ENCODE results near the gene AMELX. TPM values are rescaled to one million over a fixed set of nuclear protein-coding genes. Genes with fewer than 3 reads are reported as not detected.

Gene AMELX
- total and polyA plus RNA-seq, 2 experiments from 2014 or later, result not detected

DNA sequence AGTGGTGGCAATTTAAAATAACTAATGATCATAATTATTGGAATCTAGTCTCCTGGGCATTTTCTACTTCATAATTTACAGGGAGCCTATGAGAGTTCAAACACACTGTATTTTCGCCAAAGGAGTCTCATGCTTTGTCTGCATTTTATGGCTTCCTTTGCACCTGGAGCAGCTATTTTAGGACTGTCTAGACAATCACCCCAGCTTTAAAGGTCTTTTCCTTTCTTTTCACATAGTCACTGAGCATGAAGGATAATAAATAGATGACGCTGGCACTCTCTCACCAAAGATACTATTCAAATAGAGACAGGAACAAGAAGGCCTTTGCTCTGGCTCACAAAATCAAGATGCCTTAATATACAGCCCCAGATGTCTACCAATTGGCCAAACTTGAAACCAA, 43.0 kb downstream of the AMELX start:
- 94 to 100% methylated on average over 2 of the region's 2 CpGs for WGBS, 2 experiments (ENCODE audit: low coverage in 1 of 2, low lambda C conversion rate in 2 of 2, missing lambda C conversion rate in 2 of 2)
- H3K4me1 ChIP-seq (ENCODE audit: insufficient read depth), result peaks cover 2% of the 10 kb centered on the region; the same call in 1 of the 2 replicates
- TF ChIP-seq EZH2phosphoT487 (IDR thresholded peaks at IDR 0.05; ENCODE audit: insufficient read depth, low read depth) (no peak), EZH2 (IDR thresholded peaks at IDR 0.05; ENCODE audit: insufficient read depth, poor library complexity, severe bottlenecking) (no peak)
- no peak overlapping the region for H3K27ac ChIP-seq
- H3K9me3 ChIP-seq (ENCODE audit: low read depth), result no peaks in the 10 kb centered on the region
- H3F3A ChIP-seq (ENCODE audit: insufficient read depth), result no peaks in the 10 kb centered on the region
- H2AFZ ChIP-seq, result no peak overlapping the region
- H3K79me2 ChIP-seq (ENCODE audit: insufficient read depth), result no peaks in the 10 kb centered on the region
- no peaks in the 10 kb centered on the region for H3K9me2 ChIP-seq (ENCODE audit: insufficient read depth)
- no peak overlapping the region for H3K9ac ChIP-seq
- H3K4me3 ChIP-seq, result no peak overlapping the region
- H3K36me3 ChIP-seq (ENCODE audit: low read depth), result no peaks in the 10 kb centered on the region
- H3K4me2 ChIP-seq (ENCODE audit: unreplicated experiment), result no peak overlapping the region
- no peak for DNase-seq
- no peaks in the 10 kb centered on the region for H3K27me3 ChIP-seq (replicated peaks; ENCODE audit: insufficient read depth)
- in situ Hi-C loops (cut with MboI), result no loop called here
- H4K20me1 ChIP-seq (ENCODE audit: insufficient read depth), result no peaks in the 10 kb centered on the region

GRCh38 chrX:11337292-11338009, 44.2 kb downstream of the AMELX start:
- peaks cover 10% of the 10 kb centered on the region for H3K4me1 ChIP-seq (ENCODE audit: insufficient read depth)
- 88 to 96% methylated on average over 1 of the region's 1 CpG for WGBS, 2 experiments (ENCODE audit: low coverage in 1 of 2, low lambda C conversion rate in 2 of 2, missing lambda C conversion rate in 2 of 2)
- peaks cover 10% of the 10 kb centered on the region for H3F3A ChIP-seq (ENCODE audit: insufficient read depth)
- no peaks in the 10 kb centered on the region for H3K79me2 ChIP-seq (ENCODE audit: insufficient read depth)
- DNase-seq, result no peak
- TF ChIP-seq EZH2 (IDR thresholded peaks at IDR 0.05; ENCODE audit: insufficient read depth, poor library complexity, severe bottlenecking), result no peak
- no peak for TF ChIP-seq EZH2phosphoT487 (IDR thresholded peaks at IDR 0.05; ENCODE audit: insufficient read depth, low read depth)
- in situ Hi-C loops (cut with MboI), result no loop called here
- H3K36me3 ChIP-seq (ENCODE audit: low read depth), result no peaks in the 10 kb centered on the region
- H3K4me3 ChIP-seq, result no peak overlapping the region
- H3K27ac ChIP-seq, result no peak overlapping the region
- no peaks in the 10 kb centered on the region for H3K9me3 ChIP-seq (ENCODE audit: low read depth)
- H3K9ac ChIP-seq, result no peak overlapping the region
- H2AFZ ChIP-seq, result no peak overlapping the region
- H3K9me2 ChIP-seq (ENCODE audit: insufficient read depth), result no peaks in the 10 kb centered on the region
- no peaks in the 10 kb centered on the region for H4K20me1 ChIP-seq (ENCODE audit: insufficient read depth)
- H3K4me2 ChIP-seq (ENCODE audit: unreplicated experiment), result no peak overlapping the region
- H3K27me3 ChIP-seq (replicated peaks; ENCODE audit: insufficient read depth), result no peaks in the 10 kb centered on the region

- Histone ChIP-seq H3K4me2 (ENCODE audit: unreplicated experiment) (peak overlapping the region; percentile 61), H3K9me2 (ENCODE audit: insufficient read depth) (no peaks in the 10 kb centered on the region), H3K4me1 (ENCODE audit: insufficient read depth) (peaks cover 11% of the 10 kb centered on the region), H4K20me1 (ENCODE audit: insufficient read depth) (no peaks in the 10 kb centered on the region), H3F3A (ENCODE audit: insufficient read depth) (peaks cover 12% of the 10 kb centered on the region), H3K9ac (peak overlapping the region; percentile 67), H3K79me2 (ENCODE audit: insufficient read depth) (no peaks in the 10 kb centered on the region), H3K9me3 (ENCODE audit: low read depth) (no peaks in the 10 kb centered on the region), H3K27ac (peak overlapping the region; percentile 92), H2AFZ (no peak overlapping the region), H3K36me3 (ENCODE audit: low read depth) (no peaks in the 10 kb centered on the region), H3K27me3 (replicated peaks; ENCODE audit: insufficient read depth) (no peaks in the 10 kb centered on the region), H3K4me3 (no peak overlapping the region; the same call in 1 of the 2 replicates)
- in situ Hi-C loops (cut with MboI), result no loop called here
- 3 to 7% methylated on average over 10 of the region's 10 CpGs for WGBS, 2 experiments (ENCODE audit: low coverage in 1 of 2, low lambda C conversion rate in 2 of 2, missing lambda C conversion rate in 2 of 2)
- peak; percentile 89 for DNase-seq
- TF ChIP-seq EZH2 (IDR thresholded peaks at IDR 0.05; ENCODE audit: insufficient read depth, poor library complexity, severe bottlenecking) (no peak), EZH2phosphoT487 (IDR thresholded peaks at IDR 0.05; ENCODE audit: insufficient read depth, low read depth) (no peak)
Measured at GRCh38 chrX:11341274-11342201, 48.3 kb downstream of the AMELX start.

GRCh38 chrX:11342673-11343072, 49.5 kb downstream of the AMELX start:
- Histone ChIP-seq H3K27me3 (replicated peaks; ENCODE audit: insufficient read depth) (no peaks in the 10 kb centered on the region), H2AFZ (no peak overlapping the region), H4K20me1 (ENCODE audit: insufficient read depth) (no peaks in the 10 kb centered on the region), H3K27ac (no peak overlapping the region), H3K4me3 (no peak overlapping the region), H3K79me2 (ENCODE audit: insufficient read depth) (no peaks in the 10 kb centered on the region), H3K9me2 (ENCODE audit: insufficient read depth) (no peaks in the 10 kb centered on the region), H3K9me3 (ENCODE audit: low read depth) (no peaks in the 10 kb centered on the region), H3F3A (ENCODE audit: insufficient read depth) (peaks cover 12% of the 10 kb centered on the region), H3K4me2 (ENCODE audit: unreplicated experiment) (no peak overlapping the region), H3K4me1 (ENCODE audit: insufficient read depth) (peaks cover 11% of the 10 kb centered on the region), H3K36me3 (ENCODE audit: low read depth) (no peaks in the 10 kb centered on the region), H3K9ac (0 out of 2 replicates have a peak overlapping the region, but pooled peaks have one; percentile 67)
- in situ Hi-C loops (cut with MboI), result no loop called here
- no peak for DNase-seq
- TF ChIP-seq EZH2phosphoT487 (IDR thresholded peaks at IDR 0.05; ENCODE audit: insufficient read depth, low read depth), result no peak
- TF ChIP-seq EZH2 (IDR thresholded peaks at IDR 0.05; ENCODE audit: insufficient read depth, poor library complexity, severe bottlenecking), result no peak

Measured in GM23248 (cell line).